Vagina (tissue), 2 donors: ENCODE measurements around the gene NHP2. TPM values are rescaled to one million over a fixed set of nuclear protein-coding genes. Genes with fewer than 3 reads are reported as not detected.
A peak's percentile ranks its signal among the peaks of the same experiment; 100 is the strongest.

Experiments
- DNase-seq, 2 donors: peaks; one replicate each; pipeline ENCODE4 v3.0.0-alpha.2; 2017; ENCODE audit errors: extremely low spot score in 2 of 2
- H3K27ac ChIP-seq: fragments of 200-600 bp; sonication (generic); one replicate; pipeline ENCODE4 v1.5.1; 2019
- H3K27me3 ChIP-seq: fragments of 200-600 bp; sonication (generic); one replicate; pipeline ENCODE4 v1.5.1; 2019
- H3K36me3 ChIP-seq, 2 donors: fragments of 200-600 bp; sonication (generic); one replicate each; pipeline ENCODE4 v1.5.1; 2017 to 2019
- H3K4me1 ChIP-seq: fragments of 200-600 bp; sonication (generic); one replicate; pipeline ENCODE4 v1.5.1; 2019
- H3K4me3 ChIP-seq, 2 donors: fragments of 200-600 bp; sonication (generic); 1 replicate in 1 of 2; 2 replicates in 1 of 2; pipeline ENCODE4 v1.5.1; 2016 to 2019
- H3K9me3 ChIP-seq: fragments of 200-600 bp; sonication (generic); one replicate; pipeline ENCODE4 v1.5.1; 2019
- CTCF ChIP-seq, 3 experiments: fragments of 450-650 bp in 2 of 3; fragments of 200-600 bp in 1 of 3; sonication (generic) in 1 of 3; IDR thresholded peaks; one replicate each; pipeline ENCODE4 v1.5.1; 2017 to 2019; ENCODE audit warnings: antibody characterized with exemption in 3 of 3, mild to moderate bottlenecking in 2 of 3, moderate library complexity in 2 of 3
- POLR2A ChIP-seq, 2 donors: fragments of 450-650 bp; IDR thresholded peaks; one replicate each; pipeline ENCODE4 v1.6.1; 2017; ENCODE audit warnings: antibody characterized with exemption in 2 of 2, mild to moderate bottlenecking in 2 of 2, moderate library complexity in 2 of 2
- POLR2AphosphoS5 ChIP-seq, 2 donors: sonication (generic); formaldehyde crosslinking; IDR thresholded peaks; one replicate each; pipeline ENCODE4 v1.9.0; 2017; ENCODE audit warnings: antibody characterized with exemption in 2 of 2, mild to moderate bottlenecking in 2 of 2, low read depth in 1 of 2; ENCODE audit not compliant: insufficient read depth in 1 of 2
- intact Hi-C: fragments of 100-400 bp; cut with DNase I; formaldehyde crosslinking; loops from one replicate; pipeline ENCODE4 v1.15.1; 2023
- total RNA-seq: library from RNA; depleted of rRNA; stranded (reverse); fragments of >200 nt; gene quantifications from one replicate; pipeline ENCODE4 v1.2.3, GENCODE V29; 2016

The NHP2 gene
- 172 TPM for total RNA-seq

- intact Hi-C loops, result no loop called here
- H3K27me3 ChIP-seq, result no peaks in the 10 kb centered on the region
- H3K36me3 ChIP-seq, result peaks cover 0 to 22% of the 10 kb centered on the region in 2 donors
- DNase-seq, result peak in 1 of 2 donors; percentile 99
- H3K4me3 ChIP-seq, result peak within 1 kb of the TSS; percentile 70 to 83
- TF ChIP-seq POLR2AphosphoS5 (IDR thresholded peaks at IDR 0.05; ENCODE audit: insufficient read depth in 1 of 2, low read depth in 1 of 2) (peak; percentile 91 to 100), CTCF (IDR thresholded peaks at IDR 0.05) (no peak), POLR2A (IDR thresholded peaks at IDR 0.05) (no peak)
- H3K27ac ChIP-seq, result peak within 1 kb of the TSS; percentile 76
- peaks cover 21% of the 10 kb centered on the region for H3K4me1 ChIP-seq
- no peaks in the 10 kb centered on the region for H3K9me3 ChIP-seq
These were observed at the start of gene NHP2 for GRCh38 chr5:178153530-178154340. TSS of gene NHP2 (minus strand) at chr5:178153885. CDS start at chr5:178153817, 68 bp downstream.

GRCh38 chr5:178202541-178202940 is 48.9 kb upstream of the NHP2 start:
- Histone ChIP-seq H3K4me1 (peaks cover 35% of the 10 kb centered on the region), H3K36me3 (peaks cover 0 to 13% of the 10 kb centered on the region in 2 donors), H3K27me3 (no peaks in the 10 kb centered on the region), H3K9me3 (no peaks in the 10 kb centered on the region), H3K4me3 (no peak overlapping the region), H3K27ac (no peak overlapping the region)
- TF ChIP-seq POLR2AphosphoS5 (IDR thresholded peaks at IDR 0.05; ENCODE audit: insufficient read depth in 1 of 2, low read depth in 1 of 2), result no peak
- no peak for TF ChIP-seq CTCF (IDR thresholded peaks at IDR 0.05)
- no peak for TF ChIP-seq POLR2A (IDR thresholded peaks at IDR 0.05)
- DNase-seq, result no peak
- intact Hi-C loops, result no loop called here

GRCh38 chr5:178201927-178202235 is 48.2 kb upstream of the NHP2 start:
- peaks cover 28% of the 10 kb centered on the region for H3K4me1 ChIP-seq
- H3K4me3 ChIP-seq, result no peak overlapping the region
- DNase-seq, result no peak
- intact Hi-C loops, result no loop called here
- no peaks in the 10 kb centered on the region for H3K27me3 ChIP-seq
- TF ChIP-seq POLR2A (IDR thresholded peaks at IDR 0.05) (no peak), CTCF (IDR thresholded peaks at IDR 0.05) (no peak), POLR2AphosphoS5 (IDR thresholded peaks at IDR 0.05; ENCODE audit: insufficient read depth in 1 of 2, low read depth in 1 of 2) (no peak)
- H3K9me3 ChIP-seq, result no peaks in the 10 kb centered on the region
- peaks cover 0 to 6% of the 10 kb centered on the region in 2 donors for H3K36me3 ChIP-seq
- no peak overlapping the region for H3K27ac ChIP-seq

- no peaks in the 10 kb centered on the region for H3K9me3 ChIP-seq
- peaks cover 0 to 1% of the 10 kb centered on the region in 2 donors for H3K36me3 ChIP-seq
- TF ChIP-seq POLR2A (IDR thresholded peaks at IDR 0.05), result no peak
- no peak for TF ChIP-seq CTCF (IDR thresholded peaks at IDR 0.05)
- no peak for TF ChIP-seq POLR2AphosphoS5 (IDR thresholded peaks at IDR 0.05; ENCODE audit: insufficient read depth in 1 of 2, low read depth in 1 of 2)
- H3K4me1 ChIP-seq, result peaks cover 23% of the 10 kb centered on the region
- intact Hi-C loops, result no loop called here
- H3K4me3 ChIP-seq, result no peak overlapping the region
- no peaks in the 10 kb centered on the region for H3K27me3 ChIP-seq
- DNase-seq, result no peak
- H3K27ac ChIP-seq, result no peak overlapping the region
These were observed 47.7 kb upstream of the NHP2 start for GRCh38 chr5:178201221-178201926.
